ENCODE results near the gene PAPPA2.

PAPPA2 gene

DNA sequence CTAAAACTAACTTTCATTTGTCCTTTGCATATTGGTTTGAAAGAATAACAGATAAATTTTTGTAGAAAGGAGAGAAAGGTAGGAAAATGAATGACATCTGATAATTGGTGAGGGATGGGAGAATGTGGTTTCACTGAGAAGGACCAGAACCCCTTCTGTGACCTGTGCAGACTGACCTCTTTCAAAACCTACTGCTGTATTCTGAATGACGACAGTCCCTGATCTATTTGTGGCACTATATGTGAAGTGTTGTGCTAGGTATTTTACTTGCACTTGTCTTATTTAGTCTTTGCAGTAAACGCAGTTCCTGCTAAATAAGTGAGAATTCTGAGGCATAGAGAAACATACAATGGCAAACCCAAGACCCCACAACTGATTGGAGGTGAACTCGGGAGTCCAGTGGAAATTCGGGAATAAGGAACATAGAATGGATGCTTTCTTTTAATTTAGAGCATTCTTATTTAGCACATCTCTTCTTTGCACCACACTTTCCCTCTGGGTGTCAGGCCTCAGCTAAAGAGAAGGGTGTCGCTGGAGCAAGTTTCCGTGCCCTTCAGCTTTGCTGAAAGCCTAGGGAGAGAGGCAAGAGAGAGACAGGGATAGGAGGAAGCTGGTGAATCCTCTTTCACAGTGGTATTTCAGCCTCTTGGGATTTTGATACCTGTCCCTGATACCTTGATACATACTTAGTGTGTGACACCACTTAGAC, 230.2 kb downstream of the PAPPA2 start:
- FAIRE-seq = no peak
- no peak for TF ChIP-seq POLR2A (IDR thresholded peaks at IDR 0.05; ENCODE audit: low read depth, low read length)
- no peak for DNase-seq (ENCODE audit: insufficient read length, low spot score)

DNA sequence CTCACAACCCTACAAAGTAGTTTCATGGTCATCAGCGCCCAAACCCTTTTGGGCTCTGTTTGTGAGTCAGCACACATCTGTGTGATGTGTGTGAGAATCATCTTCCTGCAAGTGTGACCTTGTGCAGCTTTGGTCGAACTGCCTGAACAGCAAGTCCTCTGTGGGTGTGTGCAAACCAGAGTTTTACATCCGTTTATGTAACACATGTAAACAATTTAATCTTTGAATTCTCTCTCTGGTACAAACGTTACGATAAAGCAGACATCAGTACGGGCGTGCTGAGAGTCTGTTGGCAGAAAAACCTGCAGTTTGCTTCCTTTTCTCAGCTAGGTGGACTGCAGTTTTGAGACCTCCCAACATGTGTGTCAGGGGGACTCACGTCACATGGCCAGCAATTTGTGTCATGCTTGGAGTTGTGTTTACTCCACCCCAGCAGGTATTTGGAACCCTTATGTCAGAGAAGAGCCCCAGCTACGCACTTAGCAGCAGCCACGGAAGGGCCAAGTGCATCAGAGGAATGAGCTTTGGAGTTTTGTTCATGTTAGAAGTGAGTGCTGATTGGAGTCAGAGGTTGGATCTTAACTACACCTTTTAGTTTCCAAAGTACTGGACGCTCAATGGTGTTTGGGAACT, 230.8 kb downstream of the PAPPA2 start:
- FAIRE-seq (no peak), DNase-seq (ENCODE audit: insufficient read length, low spot score) (no peak)
- no peak for TF ChIP-seq POLR2A (IDR thresholded peaks at IDR 0.05; ENCODE audit: low read depth, low read length)

DNA sequence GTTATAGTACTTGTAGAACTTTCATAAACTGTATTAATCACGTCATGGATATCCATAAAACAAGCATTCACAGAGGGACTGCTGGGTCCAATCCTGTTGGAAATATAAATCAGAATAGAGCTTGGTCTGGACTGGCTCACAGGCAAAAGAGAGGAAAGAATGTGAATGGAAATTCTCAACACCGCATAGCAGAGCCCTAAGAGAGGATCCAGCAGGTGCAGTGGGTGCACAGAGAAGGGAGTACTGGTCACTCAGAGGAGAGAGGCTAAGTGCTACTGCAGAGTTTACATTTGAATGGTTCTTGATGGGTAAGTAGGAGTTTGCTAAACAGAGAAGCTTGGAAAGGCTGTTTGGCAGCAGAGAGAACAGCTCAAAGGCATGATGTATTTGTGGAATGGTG, 231.7 kb downstream of the PAPPA2 start:
- no peak for TF ChIP-seq POLR2A (IDR thresholded peaks at IDR 0.05; ENCODE audit: low read depth, low read length)
- FAIRE-seq = no peak
- DNase-seq (ENCODE audit: insufficient read length, low spot score) = no peak

DNA sequence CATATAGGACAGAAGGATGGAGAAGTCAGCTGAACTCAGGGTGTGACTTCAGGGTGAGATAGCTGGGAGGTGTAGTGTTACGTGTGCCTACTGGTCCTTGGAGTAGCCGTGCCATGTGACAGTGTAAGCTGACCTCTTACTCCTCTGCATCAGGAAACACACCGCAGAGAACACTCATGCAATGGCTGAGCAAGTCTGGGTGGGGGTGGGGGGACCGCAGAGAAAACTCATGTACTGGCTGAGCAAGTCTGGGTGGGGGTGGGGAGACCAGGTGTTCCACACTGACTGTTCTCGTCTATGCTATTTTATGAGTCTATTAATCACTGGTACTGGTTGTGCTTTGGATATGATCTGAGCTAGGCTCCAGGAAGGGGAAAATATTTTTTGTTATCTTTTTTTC, 233.1 kb downstream of the PAPPA2 start:
- no peak for FAIRE-seq
- no peak for TF ChIP-seq POLR2A (IDR thresholded peaks at IDR 0.05; ENCODE audit: low read depth, low read length)

DNA sequence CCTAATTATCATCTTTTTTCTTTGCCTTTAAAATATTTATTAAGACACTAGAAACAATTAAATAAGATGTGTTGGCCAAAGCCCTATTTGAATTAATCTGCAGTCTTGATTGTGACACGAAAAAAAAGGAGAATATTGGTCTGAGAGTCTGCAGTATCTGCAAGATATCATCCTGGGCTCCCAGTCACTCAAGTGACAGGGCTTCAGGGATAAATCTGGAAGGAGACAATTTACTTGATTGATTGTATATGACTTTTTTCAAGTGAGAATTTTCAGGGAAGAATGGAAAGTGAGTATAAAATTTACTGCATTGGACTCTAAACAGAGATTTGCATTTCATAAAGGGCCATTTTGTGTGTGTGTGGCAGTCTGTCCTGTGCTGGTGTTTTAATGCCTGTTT, 233.7 kb downstream of the PAPPA2 start:
- DNase-seq (ENCODE audit: insufficient read length, low spot score) (no peak), FAIRE-seq (no peak)
- TF ChIP-seq POLR2A (IDR thresholded peaks at IDR 0.05; ENCODE audit: low read depth, low read length) = no peak

More for the DNA sequence above, 233.1 kb downstream of the PAPPA2 start:
- DNase-seq (ENCODE audit: insufficient read length, low spot score) = no peak

DNA sequence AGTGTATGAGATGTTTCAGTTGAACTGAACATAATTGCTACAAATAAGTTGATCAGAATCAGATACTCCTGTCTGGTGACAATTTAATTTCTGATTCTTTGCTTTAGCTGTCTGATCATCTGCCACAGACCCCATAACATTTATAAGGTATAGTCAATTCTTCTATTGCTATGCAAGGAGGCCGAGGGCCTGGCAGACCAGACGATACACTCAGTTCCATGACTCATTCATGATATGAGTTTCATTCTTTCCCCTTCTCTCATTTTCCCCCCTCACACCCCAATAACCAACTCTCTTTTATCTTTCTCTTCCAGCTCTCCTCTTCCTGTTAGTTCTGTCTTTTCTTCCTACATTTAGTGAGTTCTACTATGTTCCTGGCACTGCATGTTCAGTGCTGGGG, 236.8 kb downstream of the PAPPA2 start:
- TF ChIP-seq POLR2A (IDR thresholded peaks at IDR 0.05; ENCODE audit: low read depth, low read length) = no peak

DNA sequence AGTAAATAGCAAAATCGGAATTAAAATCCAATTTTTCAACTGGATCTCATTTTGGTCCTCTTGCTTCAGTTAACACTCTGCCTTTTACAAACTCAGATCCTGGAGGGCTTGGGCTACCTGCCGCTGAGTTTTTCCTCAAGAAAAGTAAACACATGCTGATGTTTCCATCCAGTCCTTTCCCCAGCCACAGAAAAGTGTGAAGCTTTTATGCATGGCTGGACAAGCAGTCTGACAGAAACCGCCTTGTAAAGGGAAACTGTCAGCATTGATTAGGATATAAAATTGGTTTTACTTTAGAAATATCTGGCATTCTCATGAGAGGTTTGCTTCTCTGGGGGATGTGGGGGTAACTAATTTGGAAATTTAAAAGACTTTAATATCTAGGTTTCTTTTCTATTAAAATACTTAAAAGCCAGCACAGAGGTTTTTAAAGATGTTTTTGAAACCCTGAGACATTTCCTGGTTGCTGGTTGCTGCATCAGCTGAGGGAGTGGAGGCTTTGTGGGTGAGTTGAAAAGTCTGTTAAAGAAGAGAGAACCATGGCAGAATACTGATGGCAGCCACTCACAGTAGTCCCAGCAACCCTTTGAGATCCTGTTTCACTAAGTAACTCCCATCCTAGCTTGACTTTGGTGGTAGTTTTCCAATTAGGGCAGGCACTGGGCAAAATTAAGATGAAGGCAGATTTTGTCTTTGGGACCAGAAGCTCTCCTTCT, 238.3 kb downstream of the PAPPA2 start:
- DNase-seq (ENCODE audit: insufficient read length, low spot score) = no peak
- no peak for TF ChIP-seq POLR2A (IDR thresholded peaks at IDR 0.05; ENCODE audit: low read depth, low read length)
- FAIRE-seq = no peak

More for the DNA sequence above, 236.8 kb downstream of the PAPPA2 start:
- FAIRE-seq = no peak
- no peak for DNase-seq (ENCODE audit: insufficient read length, low spot score)

DNA sequence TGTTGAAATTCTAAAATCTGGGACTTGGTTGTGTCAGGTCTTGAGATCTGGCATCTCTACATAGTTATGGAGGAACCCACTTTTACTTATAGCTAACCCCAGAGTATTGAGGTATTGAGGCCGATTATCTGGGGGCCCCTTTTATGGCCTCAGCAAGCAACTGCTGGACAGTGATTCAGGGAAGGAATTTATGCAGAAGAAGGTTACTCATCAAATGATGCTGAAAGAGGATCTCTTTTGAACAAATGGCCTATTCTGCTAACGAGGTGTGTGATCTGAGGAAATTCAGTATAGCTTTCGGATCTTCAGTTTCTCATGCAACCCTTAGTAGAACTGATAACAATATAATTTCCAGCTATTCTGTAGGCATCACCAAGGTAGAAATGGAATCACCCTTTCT, 239.9 kb downstream of the PAPPA2 start:
- FAIRE-seq = no peak
- no peak for TF ChIP-seq POLR2A (IDR thresholded peaks at IDR 0.05; ENCODE audit: low read depth, low read length)
- no peak for DNase-seq (ENCODE audit: insufficient read length, low spot score)

DNA sequence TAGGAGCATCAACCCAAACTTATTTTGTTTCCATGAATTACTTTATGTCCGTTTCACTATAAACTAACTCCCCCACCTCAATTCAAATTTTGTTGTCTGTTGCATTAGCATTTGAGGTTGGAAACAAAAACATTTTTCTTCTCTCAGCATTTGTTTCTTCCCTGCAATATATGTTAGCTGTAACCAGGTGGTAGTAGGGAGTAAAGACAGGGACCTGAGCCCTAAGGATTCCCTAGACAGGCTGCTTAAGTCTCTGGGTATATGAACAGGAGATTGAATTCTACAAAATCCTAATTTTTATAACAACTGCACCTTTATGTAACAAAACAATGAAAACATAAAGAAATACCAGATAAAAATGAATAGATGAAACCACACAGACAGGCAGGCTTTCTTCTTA, 242.6 kb downstream of the PAPPA2 start:
- FAIRE-seq (no peak), DNase-seq (ENCODE audit: insufficient read length, low spot score) (no peak)
- no peak for TF ChIP-seq POLR2A (IDR thresholded peaks at IDR 0.05; ENCODE audit: low read depth, low read length)

DNA sequence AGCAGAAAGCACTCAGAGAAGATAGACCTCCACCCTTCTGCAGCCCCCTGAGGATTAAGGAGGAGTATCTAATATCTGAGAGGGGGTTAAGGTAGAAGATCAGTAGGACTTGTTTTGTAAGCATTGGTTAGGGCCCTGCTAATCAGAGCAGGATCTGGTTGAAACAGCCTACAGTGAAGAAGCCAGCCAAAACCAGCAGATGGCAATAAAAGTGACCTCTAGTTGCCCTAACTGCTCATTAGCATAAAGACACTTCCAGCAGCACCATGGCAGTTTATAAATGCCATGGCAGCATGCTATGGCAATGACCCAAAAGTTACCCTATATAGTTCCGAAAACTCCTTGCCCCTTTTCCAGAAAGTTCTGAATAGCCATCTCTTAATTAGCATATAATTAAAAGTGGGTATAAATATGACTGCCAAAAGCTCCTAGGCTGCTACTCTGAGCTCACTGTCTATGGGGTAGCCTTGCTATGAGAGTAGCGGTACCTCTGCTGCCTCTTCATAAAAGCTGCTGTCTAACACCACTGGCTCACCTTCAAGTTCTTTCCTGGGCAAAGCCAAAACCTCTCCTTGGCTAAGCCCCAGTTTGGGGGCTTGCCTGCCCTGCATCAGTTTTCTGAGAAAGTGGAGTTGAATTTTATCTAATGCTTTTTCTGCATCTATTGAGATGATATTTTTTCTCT, 254.2 kb downstream of the PAPPA2 start:
- TF ChIP-seq POLR2A (IDR thresholded peaks at IDR 0.05; ENCODE audit: low read depth, low read length) = no peak
- DNase-seq (ENCODE audit: insufficient read length, low spot score) (no peak), FAIRE-seq (no peak)

DNA sequence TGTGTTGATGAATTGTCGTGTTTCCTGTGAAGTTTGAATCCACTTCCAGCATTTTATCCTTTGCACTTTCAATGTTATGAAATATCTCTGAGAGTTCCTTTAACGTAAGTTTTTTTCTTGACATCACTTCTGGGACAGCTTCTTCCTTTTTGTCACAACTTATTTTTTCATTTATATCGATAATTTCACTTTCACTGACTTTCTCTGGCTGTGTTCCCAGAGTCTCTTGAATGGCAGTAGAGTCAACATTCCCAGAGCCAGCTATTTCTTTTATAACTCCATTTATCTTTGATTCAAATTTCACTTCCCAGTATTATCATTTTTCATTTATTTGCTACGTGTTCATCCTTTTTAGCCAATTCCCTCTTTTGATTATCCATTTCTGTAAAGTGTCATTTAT, 256.5 kb downstream of the PAPPA2 start:
- no peak for DNase-seq (ENCODE audit: insufficient read length, low spot score)
- no peak for TF ChIP-seq POLR2A (IDR thresholded peaks at IDR 0.05; ENCODE audit: low read depth, low read length)
- FAIRE-seq = no peak

DNA sequence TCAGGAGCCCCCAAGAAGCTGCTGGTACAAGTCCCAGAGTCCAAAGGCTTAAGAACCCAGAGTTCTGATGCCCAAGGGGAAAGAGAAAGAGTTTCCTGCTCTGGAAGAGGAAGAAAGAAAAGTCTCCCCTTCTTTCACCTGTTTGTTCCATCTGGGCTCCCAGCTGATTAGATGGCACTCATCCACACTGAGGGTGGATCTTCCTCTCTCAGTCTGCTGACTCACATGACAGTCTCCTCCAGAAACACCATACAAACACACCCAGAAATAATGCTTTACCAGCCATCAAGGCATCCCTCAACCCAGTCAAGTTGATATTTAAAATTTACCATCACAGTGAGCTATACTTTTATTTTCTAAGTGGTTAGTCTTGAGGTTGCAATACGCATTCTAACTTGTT, 257.9 kb downstream of the PAPPA2 start:
- no peak for DNase-seq (ENCODE audit: insufficient read length, low spot score)
- TF ChIP-seq POLR2A (IDR thresholded peaks at IDR 0.05; ENCODE audit: low read depth, low read length) = no peak
- FAIRE-seq = no peak

DNA sequence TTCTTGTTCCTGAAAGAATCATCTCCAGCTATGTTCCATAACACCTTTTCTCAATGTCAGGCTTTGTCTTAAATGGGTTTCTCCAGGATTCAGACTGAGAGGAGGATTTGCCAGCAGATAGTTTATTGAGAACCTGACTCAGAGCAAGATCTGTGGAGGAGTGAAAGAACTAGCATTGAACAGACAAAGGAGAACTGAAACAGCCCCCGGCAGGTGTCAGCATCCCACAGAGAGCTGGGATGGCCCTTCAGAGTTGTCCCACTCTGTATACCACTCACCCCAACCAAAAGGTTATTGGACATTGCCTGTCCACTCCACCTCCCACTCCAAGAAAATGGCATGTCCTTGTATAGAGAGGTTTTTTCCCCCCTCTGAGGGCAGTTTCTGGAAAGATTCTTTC, 270.7 kb downstream of the PAPPA2 start:
- DNase-seq (ENCODE audit: insufficient read length, low spot score) = no peak
- no peak for TF ChIP-seq POLR2A (IDR thresholded peaks at IDR 0.05; ENCODE audit: low read depth, low read length)
- FAIRE-seq = no peak

DNA sequence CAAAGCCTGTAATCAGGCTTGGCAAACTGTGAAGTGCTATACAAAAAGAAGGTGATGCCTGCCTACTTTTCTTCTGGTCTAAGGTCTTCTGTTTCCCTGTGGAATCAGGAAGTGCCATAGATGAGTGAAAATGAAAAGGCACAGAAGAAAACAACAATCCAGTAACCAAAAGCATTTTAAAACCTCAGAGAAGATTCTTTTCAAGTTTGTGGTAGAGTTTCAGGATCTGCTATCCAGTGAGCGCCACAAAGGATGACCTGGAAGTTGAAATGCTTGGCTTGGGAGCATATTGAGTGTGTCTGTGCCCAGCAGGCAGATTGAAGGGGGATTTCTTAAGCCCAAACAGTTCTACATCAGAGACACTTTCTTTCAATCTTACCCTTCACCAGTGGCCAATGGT, 272.2 kb downstream of the PAPPA2 start:
- no peak for TF ChIP-seq POLR2A (IDR thresholded peaks at IDR 0.05; ENCODE audit: low read depth, low read length)
- no peak for DNase-seq (ENCODE audit: insufficient read length, low spot score)
- no peak for FAIRE-seq

Data from H54 (cell line).